ENCODE results near the gene HOXA7. TPM values are rescaled to one million over a fixed set of nuclear protein-coding genes. Genes with fewer than 3 reads are reported as not detected.

HOXA7 gene
- total RNA-seq, 1 donor from 2014 or later: not detected

- peaks cover 3% of the 10 kb centered on the region for H3K9me3 Mint-ChIP-seq
- H3K27me3 Mint-ChIP-seq (ENCODE audit: insufficient read depth, low read depth): peaks cover 91% of the 10 kb centered on the region
- H3F3A ChIP-seq (ENCODE audit: low read depth): peaks cover 5% of the 10 kb centered on the region
- no peak overlapping the region for H3K9ac ChIP-seq
- H2AFZ ChIP-seq (replicated peaks): no peak overlapping the region
- H4K20me1 ChIP-seq (ENCODE audit: low read depth): peaks cover 93% of the 10 kb centered on the region
- H3K27me3 ChIP-seq: peaks cover 100% of the 10 kb centered on the region
- H3K79me2 ChIP-seq (ENCODE audit: low read depth): no peaks in the 10 kb centered on the region
- H3K4me1 Mint-ChIP-seq: no peaks in the 10 kb centered on the region
- no peaks in the 10 kb centered on the region for H3K4me1 ChIP-seq
- H3K4me3 Mint-ChIP-seq: no peak overlapping the region
- DNase-seq (ENCODE audit: low spot score): no peak
- TF ChIP-seq CTCF (IDR thresholded peaks at IDR 0.05) (no peak), EZH2phosphoT487 (IDR thresholded peaks at IDR 0.05) (peak; percentile 35), EZH2 (IDR thresholded peaks at IDR 0.05) (peak; percentile 91)
- no peaks in the 10 kb centered on the region for H3K36me3 ChIP-seq
- H3K27ac Mint-ChIP-seq: no peak overlapping the region
- H3K9me3 ChIP-seq (ENCODE audit: low read depth): no peaks in the 10 kb centered on the region
- no peak overlapping the region for H3K4me3 ChIP-seq
- H3K27ac ChIP-seq: no peak overlapping the region
- H3K36me3 Mint-ChIP-seq: no peaks in the 10 kb centered on the region
- no peak overlapping the region for H3K4me2 ChIP-seq
Measured at GRCh38 chr7:27117887-27118491, 38.5 kb downstream of the HOXA7 start.

GRCh38 chr7:27116962-27117886, 39.3 kb downstream of the HOXA7 start:
- Histone ChIP-seq H3K79me2 (ENCODE audit: low read depth) (no peaks in the 10 kb centered on the region), H3K27ac (no peak overlapping the region), H3K4me1 (no peaks in the 10 kb centered on the region), H3K4me2 (no peak overlapping the region), H4K20me1 (ENCODE audit: low read depth) (peaks cover 93% of the 10 kb centered on the region), H3K4me3 (no peak overlapping the region), H3K9ac (no peak overlapping the region), H2AFZ (replicated peaks) (no peak overlapping the region), H3K36me3 (no peaks in the 10 kb centered on the region), H3K27me3 (peaks cover 100% of the 10 kb centered on the region), H3K9me3 (ENCODE audit: low read depth) (no peaks in the 10 kb centered on the region), H3F3A (ENCODE audit: low read depth) (peaks cover 13% of the 10 kb centered on the region)
- Mint-ChIP-seq H3K4me1 (no peaks in the 10 kb centered on the region), H3K4me3 (no peak overlapping the region), H3K27me3 (ENCODE audit: insufficient read depth, low read depth) (peaks cover 91% of the 10 kb centered on the region), H3K27ac (no peak overlapping the region), H3K36me3 (no peaks in the 10 kb centered on the region), H3K9me3 (peaks cover 3% of the 10 kb centered on the region)
- TF ChIP-seq CTCF (IDR thresholded peaks at IDR 0.05) (no peak), EZH2 (IDR thresholded peaks at IDR 0.05) (peak; percentile 53), EZH2phosphoT487 (IDR thresholded peaks at IDR 0.05) (no peak)
- no peak for DNase-seq (ENCODE audit: low spot score)

GRCh38 chr7:27116031-27116961, 40.2 kb downstream of the HOXA7 start:
- H4K20me1 ChIP-seq (ENCODE audit: low read depth): peaks cover 93% of the 10 kb centered on the region
- H3K27ac ChIP-seq: no peak overlapping the region
- H3F3A ChIP-seq (ENCODE audit: low read depth): peaks cover 13% of the 10 kb centered on the region
- no peak overlapping the region for H2AFZ ChIP-seq (replicated peaks)
- no peaks in the 10 kb centered on the region for H3K36me3 Mint-ChIP-seq
- no peak overlapping the region for H3K4me3 ChIP-seq
- no peaks in the 10 kb centered on the region for H3K9me3 Mint-ChIP-seq
- H3K9me3 ChIP-seq (ENCODE audit: low read depth): no peaks in the 10 kb centered on the region
- H3K36me3 ChIP-seq: no peaks in the 10 kb centered on the region
- H3K27me3 Mint-ChIP-seq (ENCODE audit: insufficient read depth, low read depth): peaks cover 92% of the 10 kb centered on the region
- H3K9ac ChIP-seq: no peak overlapping the region
- H3K4me2 ChIP-seq: no peak overlapping the region
- no peak overlapping the region for H3K27ac Mint-ChIP-seq
- peaks cover 100% of the 10 kb centered on the region for H3K27me3 ChIP-seq
- no peaks in the 10 kb centered on the region for H3K4me1 Mint-ChIP-seq
- no peak for DNase-seq (ENCODE audit: low spot score)
- no peak overlapping the region for H3K4me3 Mint-ChIP-seq
- peak; percentile 64 for TF ChIP-seq EZH2 (IDR thresholded peaks at IDR 0.05)
- no peak for TF ChIP-seq CTCF (IDR thresholded peaks at IDR 0.05)
- peak; percentile 52 for TF ChIP-seq EZH2phosphoT487 (IDR thresholded peaks at IDR 0.05)
- H3K79me2 ChIP-seq (ENCODE audit: low read depth): no peaks in the 10 kb centered on the region
- no peaks in the 10 kb centered on the region for H3K4me1 ChIP-seq

Data from neural progenitor cell (in vitro differentiated cells).